Measurements from ENCODE around the gene RAB3D. TPM values are rescaled to one million over a fixed set of nuclear protein-coding genes. Genes with fewer than 3 reads are reported as not detected.

The RAB3D gene
- total and polyA plus RNA-seq, 2 experiments from 2014 or later: 3.8 to 21.2 TPM

- TF ChIP-seq, protein P1, sequence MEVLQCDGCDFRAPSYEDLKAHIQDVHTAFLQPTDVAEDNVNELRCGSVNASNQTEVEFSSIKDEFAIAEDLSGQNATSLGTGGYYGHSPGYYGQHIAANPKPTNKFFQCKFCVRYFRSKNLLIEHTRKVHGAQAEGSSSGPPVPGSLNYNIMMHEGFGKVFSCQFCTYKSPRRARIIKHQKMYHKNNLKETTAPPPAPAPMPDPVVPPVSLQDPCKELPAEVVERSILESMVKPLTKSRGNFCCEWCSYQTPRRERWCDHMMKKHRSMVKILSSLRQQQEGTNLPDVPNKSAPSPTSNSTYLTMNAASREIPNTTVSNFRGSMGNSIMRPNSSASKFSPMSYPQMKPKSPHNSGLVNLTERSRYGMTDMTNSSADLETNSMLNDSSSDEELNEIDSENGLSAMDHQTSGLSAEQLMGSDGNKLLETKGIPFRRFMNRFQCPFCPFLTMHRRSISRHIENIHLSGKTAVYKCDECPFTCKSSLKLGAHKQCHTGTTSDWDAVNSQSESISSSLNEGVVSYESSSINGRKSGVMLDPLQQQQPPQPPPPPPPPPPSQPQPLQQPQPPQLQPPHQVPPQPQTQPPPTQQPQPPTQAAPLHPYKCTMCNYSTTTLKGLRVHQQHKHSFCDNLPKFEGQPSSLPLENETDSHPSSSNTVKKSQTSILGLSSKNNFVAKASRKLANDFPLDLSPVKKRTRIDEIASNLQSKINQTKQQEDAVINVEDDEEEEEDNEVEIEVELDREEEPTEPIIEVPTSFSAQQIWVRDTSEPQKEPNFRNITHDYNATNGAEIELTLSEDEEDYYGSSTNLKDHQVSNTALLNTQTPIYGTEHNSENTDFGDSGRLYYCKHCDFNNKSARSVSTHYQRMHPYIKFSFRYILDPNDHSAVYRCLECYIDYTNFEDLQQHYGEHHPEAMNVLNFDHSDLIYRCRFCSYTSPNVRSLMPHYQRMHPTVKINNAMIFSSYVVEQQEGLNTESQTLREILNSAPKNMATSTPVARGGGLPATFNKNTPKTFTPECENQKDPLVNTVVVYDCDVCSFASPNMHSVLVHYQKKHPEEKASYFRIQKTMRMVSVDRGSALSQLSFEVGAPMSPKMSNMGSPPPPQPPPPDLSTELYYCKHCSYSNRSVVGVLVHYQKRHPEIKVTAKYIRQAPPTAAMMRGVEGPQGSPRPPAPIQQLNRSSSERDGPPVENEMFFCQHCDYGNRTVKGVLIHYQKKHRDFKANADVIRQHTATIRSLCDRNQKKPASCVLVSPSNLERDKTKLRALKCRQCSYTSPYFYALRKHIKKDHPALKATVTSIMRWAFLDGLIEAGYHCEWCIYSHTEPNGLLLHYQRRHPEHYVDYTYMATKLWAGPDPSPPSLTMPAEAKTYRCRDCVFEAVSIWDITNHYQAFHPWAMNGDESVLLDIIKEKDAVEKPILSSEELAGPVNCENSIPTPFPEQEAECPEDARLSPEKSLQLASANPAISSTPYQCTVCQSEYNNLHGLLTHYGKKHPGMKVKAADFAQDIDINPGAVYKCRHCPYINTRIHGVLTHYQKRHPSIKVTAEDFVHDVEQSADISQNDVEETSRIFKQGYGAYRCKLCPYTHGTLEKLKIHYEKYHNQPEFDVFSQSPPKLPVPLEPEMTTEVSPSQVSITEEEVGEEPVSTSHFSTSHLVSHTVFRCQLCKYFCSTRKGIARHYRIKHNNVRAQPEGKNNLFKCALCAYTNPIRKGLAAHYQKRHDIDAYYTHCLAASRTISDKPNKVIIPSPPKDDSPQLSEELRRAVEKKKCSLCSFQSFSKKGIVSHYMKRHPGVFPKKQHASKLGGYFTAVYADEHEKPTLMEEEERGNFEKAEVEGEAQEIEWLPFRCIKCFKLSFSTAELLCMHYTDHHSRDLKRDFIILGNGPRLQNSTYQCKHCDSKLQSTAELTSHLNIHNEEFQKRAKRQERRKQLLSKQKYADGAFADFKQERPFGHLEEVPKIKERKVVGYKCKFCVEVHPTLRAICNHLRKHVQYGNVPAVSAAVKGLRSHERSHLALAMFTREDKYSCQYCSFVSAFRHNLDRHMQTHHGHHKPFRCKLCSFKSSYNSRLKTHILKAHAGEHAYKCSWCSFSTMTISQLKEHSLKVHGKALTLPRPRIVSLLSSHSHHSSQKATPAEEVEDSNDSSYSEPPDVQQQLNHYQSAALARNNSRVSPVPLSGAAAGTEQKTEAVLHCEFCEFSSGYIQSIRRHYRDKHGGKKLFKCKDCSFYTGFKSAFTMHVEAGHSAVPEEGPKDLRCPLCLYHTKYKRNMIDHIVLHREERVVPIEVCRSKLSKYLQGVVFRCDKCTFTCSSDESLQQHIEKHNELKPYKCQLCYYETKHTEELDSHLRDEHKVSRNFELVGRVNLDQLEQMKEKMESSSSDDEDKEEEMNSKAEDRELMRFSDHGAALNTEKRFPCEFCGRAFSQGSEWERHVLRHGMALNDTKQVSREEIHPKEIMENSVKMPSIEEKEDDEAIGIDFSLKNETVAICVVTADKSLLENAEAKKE (CRISPR knock-in tag; IDR thresholded peaks at IDR 0.05): no peak
- TF ChIP-seq CREB1 (CRISPR knock-in tag; IDR thresholded peaks at IDR 0.05; ENCODE audit: low read depth) (no peak), EZH2phosphoT487 (IDR thresholded peaks at IDR 0.05; ENCODE audit: unreplicated experiment) (no peak), JUNB (IDR thresholded peaks at IDR 0.05; ENCODE audit: unreplicated experiment) (no peak), ZNF331 (CRISPR knock-in tag; IDR thresholded peaks at IDR 0.05; ENCODE audit: low read depth) (no peak), NANOG (IDR thresholded peaks at IDR 0.05; ENCODE audit: borderline replicate concordance) (no peak), POLR2AphosphoS5 (IDR thresholded peaks at IDR 0.05; ENCODE audit: low read depth) (no peak), ETS1 (IDR thresholded peaks at IDR 0.05) (no peak), STAT1 (IDR thresholded peaks at IDR 0.05; ENCODE audit: unreplicated experiment) (no peak), EZH2 (IDR thresholded peaks at IDR 0.05; ENCODE audit: low read depth, unreplicated experiment) (no peak), ZNF114 (CRISPR knock-in tag; IDR thresholded peaks at IDR 0.05) (no peak)
- TF ChIP-seq, protein P2, sequence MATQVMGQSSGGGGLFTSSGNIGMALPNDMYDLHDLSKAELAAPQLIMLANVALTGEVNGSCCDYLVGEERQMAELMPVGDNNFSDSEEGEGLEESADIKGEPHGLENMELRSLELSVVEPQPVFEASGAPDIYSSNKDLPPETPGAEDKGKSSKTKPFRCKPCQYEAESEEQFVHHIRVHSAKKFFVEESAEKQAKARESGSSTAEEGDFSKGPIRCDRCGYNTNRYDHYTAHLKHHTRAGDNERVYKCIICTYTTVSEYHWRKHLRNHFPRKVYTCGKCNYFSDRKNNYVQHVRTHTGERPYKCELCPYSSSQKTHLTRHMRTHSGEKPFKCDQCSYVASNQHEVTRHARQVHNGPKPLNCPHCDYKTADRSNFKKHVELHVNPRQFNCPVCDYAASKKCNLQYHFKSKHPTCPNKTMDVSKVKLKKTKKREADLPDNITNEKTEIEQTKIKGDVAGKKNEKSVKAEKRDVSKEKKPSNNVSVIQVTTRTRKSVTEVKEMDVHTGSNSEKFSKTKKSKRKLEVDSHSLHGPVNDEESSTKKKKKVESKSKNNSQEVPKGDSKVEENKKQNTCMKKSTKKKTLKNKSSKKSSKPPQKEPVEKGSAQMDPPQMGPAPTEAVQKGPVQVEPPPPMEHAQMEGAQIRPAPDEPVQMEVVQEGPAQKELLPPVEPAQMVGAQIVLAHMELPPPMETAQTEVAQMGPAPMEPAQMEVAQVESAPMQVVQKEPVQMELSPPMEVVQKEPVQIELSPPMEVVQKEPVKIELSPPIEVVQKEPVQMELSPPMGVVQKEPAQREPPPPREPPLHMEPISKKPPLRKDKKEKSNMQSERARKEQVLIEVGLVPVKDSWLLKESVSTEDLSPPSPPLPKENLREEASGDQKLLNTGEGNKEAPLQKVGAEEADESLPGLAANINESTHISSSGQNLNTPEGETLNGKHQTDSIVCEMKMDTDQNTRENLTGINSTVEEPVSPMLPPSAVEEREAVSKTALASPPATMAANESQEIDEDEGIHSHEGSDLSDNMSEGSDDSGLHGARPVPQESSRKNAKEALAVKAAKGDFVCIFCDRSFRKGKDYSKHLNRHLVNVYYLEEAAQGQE (IDR thresholded peaks at IDR 0.05; ENCODE audit: unreplicated experiment): no peak
- TF ChIP-seq, protein P3, sequence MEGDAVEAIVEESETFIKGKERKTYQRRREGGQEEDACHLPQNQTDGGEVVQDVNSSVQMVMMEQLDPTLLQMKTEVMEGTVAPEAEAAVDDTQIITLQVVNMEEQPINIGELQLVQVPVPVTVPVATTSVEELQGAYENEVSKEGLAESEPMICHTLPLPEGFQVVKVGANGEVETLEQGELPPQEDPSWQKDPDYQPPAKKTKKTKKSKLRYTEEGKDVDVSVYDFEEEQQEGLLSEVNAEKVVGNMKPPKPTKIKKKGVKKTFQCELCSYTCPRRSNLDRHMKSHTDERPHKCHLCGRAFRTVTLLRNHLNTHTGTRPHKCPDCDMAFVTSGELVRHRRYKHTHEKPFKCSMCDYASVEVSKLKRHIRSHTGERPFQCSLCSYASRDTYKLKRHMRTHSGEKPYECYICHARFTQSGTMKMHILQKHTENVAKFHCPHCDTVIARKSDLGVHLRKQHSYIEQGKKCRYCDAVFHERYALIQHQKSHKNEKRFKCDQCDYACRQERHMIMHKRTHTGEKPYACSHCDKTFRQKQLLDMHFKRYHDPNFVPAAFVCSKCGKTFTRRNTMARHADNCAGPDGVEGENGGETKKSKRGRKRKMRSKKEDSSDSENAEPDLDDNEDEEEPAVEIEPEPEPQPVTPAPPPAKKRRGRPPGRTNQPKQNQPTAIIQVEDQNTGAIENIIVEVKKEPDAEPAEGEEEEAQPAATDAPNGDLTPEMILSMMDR (conservative IDR thresholded peaks at IDR 0.05; ENCODE audit: low read depth in 2 of 2): no peak
- Histone ChIP-seq H3F3A (replicated peaks; ENCODE audit: low read depth) (no peaks in the 10 kb centered on the region; the same call in 1 of the 2 replicates), H2AFZ (no peak overlapping the region), H4K20me1 (replicated peaks; ENCODE audit: insufficient read depth) (no peaks in the 10 kb centered on the region), H3K79me2 (replicated peaks; ENCODE audit: insufficient read depth) (no peaks in the 10 kb centered on the region), H3K27ac (ENCODE audit: low read depth) (no peak overlapping the region), H3K27me3 (ENCODE audit: insufficient read depth) (no peaks in the 10 kb centered on the region), H3K9me2 (ENCODE audit: insufficient read depth) (no peaks in the 10 kb centered on the region), H3K4me1 (ENCODE audit: insufficient read depth) (no peaks in the 10 kb centered on the region; the same call in 1 of the 2 replicates), H3K4me3 (no peak overlapping the region), H3K4me2 (no peak overlapping the region), H3K36me3 (ENCODE audit: insufficient read depth) (no peaks in the 10 kb centered on the region)
- H3K36me3 Mint-ChIP-seq (ENCODE audit: low read depth): no peaks in the 10 kb centered on the region; the same call in 2 of the 3 replicates
- ATAC-seq (no peak), DNase-seq (ENCODE audit: low spot score) (no peak)
- H3K4me1 Mint-ChIP-seq: peaks cover 15% of the 10 kb centered on the region
- H3K9me3 Mint-ChIP-seq: no peaks in the 10 kb centered on the region
- H3K27me3 Mint-ChIP-seq (ENCODE audit: insufficient read depth, low read depth, poor library complexity): peaks cover 10% of the 10 kb centered on the region
- no peak overlapping the region for H3K27ac Mint-ChIP-seq
- no peak overlapping the region for H3K4me3 Mint-ChIP-seq
Observed at GRCh38 chr19:11325544-11325943, 13.9 kb downstream of the RAB3D start.
